ENCODE data around the gene MME.

GRCh38 chr3:155052470-155052869 is 27.6 kb upstream of the MME start:
- TF ChIP-seq CTCF (IDR thresholded peaks at IDR 0.05) (no peak), ZFX (IDR thresholded peaks at IDR 0.05; ENCODE audit: borderline replicate concordance) (no peak)

All from 22Rv1 (cell line).